IMR-90 (cell line): ENCODE results near the gene CERS5. TPM values are rescaled to one million over a fixed set of nuclear protein-coding genes. Genes with fewer than 3 reads are reported as not detected.

Experiments used
- ATAC-seq: fragments of 200-7000 bp; cut with Tn5 transposase; 2 replicates; pipeline ENCODE4 v1.9.1; 2020; ENCODE audit warnings: low read depth, mild to moderate bottlenecking, moderate library complexity
- BruUV-seq: library from RNA; stranded (reverse); fragments of 400-500 nt; replicated peaks from 2 replicates; lab custom pipeline; 2021; lab: Mats Ljungman, UMichigan
- CTCF ChIA-PET: fragments of 300-600 bp; formaldehyde crosslinking; extraction: SDS; loops from one replicate; lab custom pipeline; 2021; ENCODE audit warnings: antibody characterized with exemption; lab: Yijun Ruan, JAX
- POLR2A ChIA-PET: fragments of 300-600 bp; sonication (Branson Sonifier 250); formaldehyde crosslinking; loops from one replicate; lab custom pipeline; 2022; ENCODE audit warnings: antibody characterized with exemption; ENCODE audit not compliant: unreplicated experiment; lab: Charles Lee
- DNase-seq: peaks from one replicate; pipeline ENCODE4 v3.0.0; 2013
- H2AFZ ChIP-seq: replicated peaks from 2 replicates; pipeline ENCODE3; 2013; ENCODE audit warnings: low read length, mild to moderate bottlenecking; ENCODE audit not compliant: poor library complexity
- H2AK5ac ChIP-seq: 2 replicates; pipeline ENCODE4 v1.6.1; 2013; ENCODE audit warnings: low read depth, low read length, inconsistent platforms
- H2AK9ac ChIP-seq: replicated peaks from 2 replicates; pipeline ENCODE3; 2013; ENCODE audit warnings: mild to moderate bottlenecking, low read depth, low read length, moderate library complexity; ENCODE audit not compliant: poor library complexity
- H2BK120ac ChIP-seq: 2 replicates; pipeline ENCODE4 v1.6.1; 2013; ENCODE audit warnings: low read depth, low read length, inconsistent platforms
- H2BK15ac ChIP-seq: 3 replicates; pipeline ENCODE4 v1.6.1; 2013; ENCODE audit warnings: low read depth, low read length, inconsistent platforms
- H2BK20ac ChIP-seq: 2 replicates; pipeline ENCODE4 v1.6.1; 2013; ENCODE audit warnings: low read depth, mild to moderate bottlenecking, inconsistent platforms, low read length, moderate library complexity
- H2BK5ac ChIP-seq: 2 replicates; pipeline ENCODE4 v1.6.1; 2013; ENCODE audit warnings: mild to moderate bottlenecking, low read depth, low read length, inconsistent platforms; ENCODE audit not compliant: poor library complexity, severe bottlenecking
- H3K14ac ChIP-seq: replicated peaks from 2 replicates; pipeline ENCODE4 v1.6.1; 2013; ENCODE audit warnings: low read depth, low read length, inconsistent platforms
- H3K18ac ChIP-seq: 2 replicates; pipeline ENCODE4 v1.6.1; 2013; ENCODE audit warnings: low read depth, low read length, control low read depth
- H3K23ac ChIP-seq: 2 replicates; pipeline ENCODE4 v1.6.1; 2013; ENCODE audit warnings: low read depth, low read length, inconsistent platforms
- H3K27ac ChIP-seq: 2 replicates; pipeline ENCODE4 v1.5.1; 2013; ENCODE audit warnings: mild to moderate bottlenecking, control low read depth, low read length; ENCODE audit not compliant: insufficient read depth
- H3K27me3 ChIP-seq: 2 replicates; pipeline ENCODE4 v1.6.1; 2013; ENCODE audit warnings: low read length; ENCODE audit not compliant: control insufficient read depth, insufficient read depth
- H3K36me3 ChIP-seq: 2 replicates; pipeline ENCODE4 v1.6.1; 2013; ENCODE audit warnings: low read length, mixed read lengths; ENCODE audit not compliant: control insufficient read depth, insufficient read depth
- H3K4ac ChIP-seq: 2 replicates; pipeline ENCODE4 v1.6.1; 2013; ENCODE audit warnings: low read depth, low read length, inconsistent platforms
- H3K4me1 ChIP-seq: 2 replicates; pipeline ENCODE4 v1.6.1; 2013; ENCODE audit warnings: low read length, mixed read lengths; ENCODE audit not compliant: control insufficient read depth, insufficient read depth
- H3K4me2 ChIP-seq: 2 replicates; pipeline ENCODE4 v1.6.1; 2013; ENCODE audit warnings: low read depth, mild to moderate bottlenecking, control low read depth, low read length, moderate library complexity
- H3K4me3 ChIP-seq: 2 replicates; pipeline ENCODE4 v1.5.1; 2013; ENCODE audit warnings: low read depth, mild to moderate bottlenecking, control low read depth, low read length, moderate library complexity; ENCODE audit not compliant: insufficient read depth
- H3K56ac ChIP-seq: 2 replicates; pipeline ENCODE4 v1.6.1; 2013; ENCODE audit warnings: low read length, inconsistent platforms; ENCODE audit not compliant: insufficient read depth; ENCODE audit errors: extremely low read depth
- H3K79me1 ChIP-seq, 2 experiments: 2 replicates each; pipeline ENCODE4 v1.6.1; 2013; ENCODE audit warnings: low read length in 2 of 2, inconsistent platforms in 1 of 2, low read depth in 1 of 2
- H3K9ac ChIP-seq: 2 replicates; pipeline ENCODE4 v1.6.1; 2013; ENCODE audit warnings: low read depth, low read length, control low read depth
- H3K9me1 ChIP-seq: 2 replicates; pipeline ENCODE4 v1.6.1; 2013; ENCODE audit warnings: low read length, inconsistent platforms; ENCODE audit not compliant: insufficient read depth
- H3K9me3 ChIP-seq: 2 replicates; pipeline ENCODE4 v1.6.1; 2013; ENCODE audit warnings: low read length; ENCODE audit not compliant: control insufficient read depth, insufficient read depth
- H4K20me1 ChIP-seq: 2 replicates; pipeline ENCODE4 v1.6.1; 2013; ENCODE audit warnings: low read length, inconsistent platforms; ENCODE audit not compliant: insufficient read depth
- H4K5ac ChIP-seq: 2 replicates; pipeline ENCODE4 v1.6.1; 2013; ENCODE audit warnings: mild to moderate bottlenecking, low read depth, low read length, control low read depth
- H4K8ac ChIP-seq, 2 experiments: 2 replicates each; pipeline ENCODE4 v1.6.1; 2013; ENCODE audit warnings: low read depth in 2 of 2, low read length in 2 of 2, control low read depth in 1 of 2, inconsistent platforms in 1 of 2
- H4K91ac ChIP-seq: 2 replicates; pipeline ENCODE4 v1.6.1; 2013; ENCODE audit warnings: low read depth, low read length, inconsistent platforms; ENCODE audit not compliant: insufficient read depth
- FOS ChIP-seq: fragments of 150-350 bp; IDR thresholded peaks from 2 replicates; pipeline ENCODE4 v1.6.1; 2016; ENCODE audit warnings: low read depth, low read length
- MAFK ChIP-seq: IDR thresholded peaks from 2 replicates; pipeline ENCODE4 v1.6.1; 2012; ENCODE audit warnings: low read depth, low read length, improper control_type of control experiment
- WGBS, 2 experiments: methylation state at CpG; one replicate each; pipeline versions ENCODE4 v1.1.5 to v1.1.7; 2013; ENCODE audit warnings: missing lambda C conversion rate in 2 of 2; ENCODE audit not compliant: insufficient read length in 1 of 2; ENCODE audit errors: extremely low coverage in 2 of 2; 5-methylcytosine and 5-hydroxymethylcytosine counted together
- dilution Hi-C: fragments of 300-500 bp; cut with HindIII; formaldehyde crosslinking; loops from one replicate; pipeline ENCODE4 v1.14.3; 2018; ENCODE audit warnings: low sequenced_read_pairs; ENCODE audit not compliant: unreplicated experiment
- in situ Hi-C: fragments of 300-500 bp; cut with MboI; formaldehyde crosslinking; loops from 3 replicates; pipeline ENCODE4 v1.14.3; 2019; ENCODE audit warnings: low sequenced_read_pairs, inconsistent platforms, mixed read lengths
- intact Hi-C: fragments of 100-400 bp; cut with micrococcal nuclease; formaldehyde crosslinking; loops from 2 replicates; pipeline ENCODE4 v1.10.0; 2022
- polyA plus RNA-seq, 3 experiments: library from polyadenylated mRNA; depleted of rRNA; stranded (reverse); fragments of >200 nt; gene quantifications; 2 replicates each; pipeline ENCODE4 v1.2.3, GENCODE V29; 2012; ENCODE audit warnings: low replicate concordance in 1 of 3
- total RNA-seq: library from RNA; depleted of rRNA; stranded (reverse); fragments of >200 nt; gene quantifications from 2 replicates; pipeline ENCODE4 v1.2.3, GENCODE V29; 2012
- TF ChIP-seq, protein P1 (sequence below): fragments of 150-350 bp; IDR thresholded peaks from 2 replicates; pipeline ENCODE4 v1.6.1; 2016; ENCODE audit warnings: low read depth, mild to moderate bottlenecking, low read length, moderate library complexity, borderline replicate concordance
- TF ChIP-seq, protein P2 (sequence below): conservative IDR thresholded peaks from 2 replicates; pipeline ENCODE4 v1.5.1; 2012; ENCODE audit warnings: mild to moderate bottlenecking, low read depth, low read length, improper control_type of control experiment

The CERS5 gene
- total and polyA plus RNA-seq, 2 of the 4 experiments (the other 2 are of a cell fraction), result 40.3 to 60.3 TPM

DNA sequence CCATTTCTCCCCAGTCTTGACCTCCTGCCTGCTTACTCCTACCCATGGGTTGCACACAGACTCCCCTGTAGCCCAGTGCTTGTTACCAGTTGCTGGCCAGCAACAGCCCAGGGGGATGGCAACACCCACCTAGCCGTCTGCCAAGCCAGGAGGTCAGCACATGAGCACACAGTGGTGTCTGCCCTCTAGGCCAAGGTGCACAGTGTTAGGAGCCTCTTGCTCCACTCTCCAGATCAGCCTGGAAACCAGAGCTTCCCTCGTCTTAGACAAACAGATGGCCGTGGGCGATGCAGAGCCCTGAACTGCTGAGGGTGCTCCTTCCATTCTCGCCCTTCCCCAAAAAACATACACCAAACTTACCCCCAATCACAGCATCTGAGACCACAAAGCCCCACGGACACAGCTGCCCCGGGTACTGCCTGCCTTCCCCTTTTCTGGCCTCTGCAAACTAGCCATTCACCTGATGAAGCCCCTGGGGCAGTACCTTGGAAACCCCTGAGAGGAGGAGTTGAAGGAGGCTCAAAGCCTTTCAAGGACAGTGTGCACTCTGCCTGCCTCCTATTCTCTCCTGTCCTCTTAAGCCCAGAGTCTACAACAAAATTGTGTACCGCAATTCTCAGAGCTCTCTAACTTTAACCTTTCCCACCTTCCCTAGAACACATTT lies 64.4 kb downstream of the CERS5 start:
- Histone ChIP-seq H3K23ac (no peak overlapping the region), H4K91ac (no peak overlapping the region), H3K18ac (no peak overlapping the region), H2AK5ac (no peak overlapping the region), H3K9ac (no peak overlapping the region), H2BK120ac (no peak overlapping the region), H3K4me3 (no peak overlapping the region), H2BK5ac (no peak overlapping the region), H4K5ac (no peak overlapping the region), H2BK15ac (no peak overlapping the region), H3K9me3 (no peaks in the 10 kb centered on the region), H3K27me3 (peaks cover 4% of the 10 kb centered on the region; the same call in 1 of the 2 replicates), H3K56ac (no peak overlapping the region), H2AK9ac (no peak overlapping the region), H2AFZ (no peak overlapping the region), H4K8ac (no peak overlapping the region), H2BK20ac (no peak overlapping the region), H3K14ac (no peak overlapping the region), H4K20me1 (0 out of 2 replicates have a peak, but pooled peaks cover 5% of the 10 kb centered on the region), H3K9me1 (no peaks in the 10 kb centered on the region), H3K4ac (no peak overlapping the region), H3K27ac (no peak overlapping the region), H3K4me2 (no peak overlapping the region), H3K79me1 (peaks cover 0 to 15% of the 10 kb centered on the region in 2 experiments; a peak in 1 of 4 replicates), H3K4me1 (no peaks in the 10 kb centered on the region), H3K36me3 (peaks cover 29% of the 10 kb centered on the region)
- DNase-seq, result no peak
- no peak for ATAC-seq
- TF ChIP-seq MAFK (no peak), FOS (no peak)
- TF ChIP-seq, protein P1, sequence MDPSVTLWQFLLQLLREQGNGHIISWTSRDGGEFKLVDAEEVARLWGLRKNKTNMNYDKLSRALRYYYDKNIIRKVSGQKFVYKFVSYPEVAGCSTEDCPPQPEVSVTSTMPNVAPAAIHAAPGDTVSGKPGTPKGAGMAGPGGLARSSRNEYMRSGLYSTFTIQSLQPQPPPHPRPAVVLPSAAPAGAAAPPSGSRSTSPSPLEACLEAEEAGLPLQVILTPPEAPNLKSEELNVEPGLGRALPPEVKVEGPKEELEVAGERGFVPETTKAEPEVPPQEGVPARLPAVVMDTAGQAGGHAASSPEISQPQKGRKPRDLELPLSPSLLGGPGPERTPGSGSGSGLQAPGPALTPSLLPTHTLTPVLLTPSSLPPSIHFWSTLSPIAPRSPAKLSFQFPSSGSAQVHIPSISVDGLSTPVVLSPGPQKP, result no peak
- TF ChIP-seq, protein P2, sequence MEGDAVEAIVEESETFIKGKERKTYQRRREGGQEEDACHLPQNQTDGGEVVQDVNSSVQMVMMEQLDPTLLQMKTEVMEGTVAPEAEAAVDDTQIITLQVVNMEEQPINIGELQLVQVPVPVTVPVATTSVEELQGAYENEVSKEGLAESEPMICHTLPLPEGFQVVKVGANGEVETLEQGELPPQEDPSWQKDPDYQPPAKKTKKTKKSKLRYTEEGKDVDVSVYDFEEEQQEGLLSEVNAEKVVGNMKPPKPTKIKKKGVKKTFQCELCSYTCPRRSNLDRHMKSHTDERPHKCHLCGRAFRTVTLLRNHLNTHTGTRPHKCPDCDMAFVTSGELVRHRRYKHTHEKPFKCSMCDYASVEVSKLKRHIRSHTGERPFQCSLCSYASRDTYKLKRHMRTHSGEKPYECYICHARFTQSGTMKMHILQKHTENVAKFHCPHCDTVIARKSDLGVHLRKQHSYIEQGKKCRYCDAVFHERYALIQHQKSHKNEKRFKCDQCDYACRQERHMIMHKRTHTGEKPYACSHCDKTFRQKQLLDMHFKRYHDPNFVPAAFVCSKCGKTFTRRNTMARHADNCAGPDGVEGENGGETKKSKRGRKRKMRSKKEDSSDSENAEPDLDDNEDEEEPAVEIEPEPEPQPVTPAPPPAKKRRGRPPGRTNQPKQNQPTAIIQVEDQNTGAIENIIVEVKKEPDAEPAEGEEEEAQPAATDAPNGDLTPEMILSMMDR, result no peak
- no TSS peak for BruUV-seq
- in situ Hi-C loops (no loop called here), dilution Hi-C loops (no loop called here), intact Hi-C loops (no loop called here)
- POLR2A ChIA-PET, result no interaction called here
- CTCF ChIA-PET, result interaction anchor here (0.6 to 1.4 kb wide), 3 partner anchors 9 to 218 kb away, joined by 3 to 4 read pairs (median 4); partner anchors contain the start of gene COX14
- no CpG with 5 or more reads among the region's 8 CpGs for WGBS, 2 experiments
